ENCODE measurements around the gene CXXC5.

The CXXC5 gene

DNA sequence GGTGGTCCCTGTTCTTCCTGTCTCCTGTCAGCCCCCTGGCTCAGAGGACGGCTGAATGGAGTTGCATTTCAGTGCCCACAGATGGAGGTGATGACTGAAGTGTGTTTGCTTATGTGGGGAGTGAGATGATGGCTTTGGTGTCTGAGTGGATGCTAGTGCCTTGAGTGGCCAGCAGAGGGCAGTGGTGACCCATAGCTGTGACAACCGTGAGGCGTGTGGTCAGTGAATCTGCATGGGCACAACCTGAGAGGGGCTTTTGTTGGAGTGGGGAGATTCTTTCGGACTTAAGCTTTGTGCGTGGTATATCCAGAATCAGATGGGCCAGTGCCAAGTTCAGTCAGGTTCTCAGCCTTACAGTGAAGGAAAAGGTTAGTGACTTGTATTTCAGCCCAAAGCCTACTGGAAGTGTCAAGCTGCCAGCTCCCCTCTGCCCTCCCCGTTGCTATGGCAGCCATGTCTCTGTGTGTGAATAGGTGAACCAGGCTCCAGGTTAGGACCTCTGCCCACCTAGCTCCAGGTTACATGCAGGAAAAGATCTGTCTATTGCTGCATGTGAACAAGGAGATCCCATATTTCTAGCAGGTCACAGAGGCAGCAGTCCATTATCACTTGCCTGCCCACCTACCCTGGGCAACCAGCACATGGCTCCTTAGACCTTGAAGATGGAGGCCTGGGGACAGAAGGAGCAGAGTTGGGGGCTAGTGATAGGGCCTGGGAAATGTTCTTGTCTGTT lies 14.7 kb upstream of the CXXC5 start:
- DNase-seq (ENCODE audit: insufficient read length): no peak
- TF ChIP-seq TAF1 (IDR thresholded peaks at IDR 0.05; ENCODE audit: borderline replicate concordance, low read depth, low read length): no peak
- peak; percentile 43; the same call in 1 of the 2 replicates for TF ChIP-seq POLR2AphosphoS5 (IDR thresholded peaks at IDR 0.05; ENCODE audit: low read depth, low read length)
- FAIRE-seq: peak; percentile 96

DNA sequence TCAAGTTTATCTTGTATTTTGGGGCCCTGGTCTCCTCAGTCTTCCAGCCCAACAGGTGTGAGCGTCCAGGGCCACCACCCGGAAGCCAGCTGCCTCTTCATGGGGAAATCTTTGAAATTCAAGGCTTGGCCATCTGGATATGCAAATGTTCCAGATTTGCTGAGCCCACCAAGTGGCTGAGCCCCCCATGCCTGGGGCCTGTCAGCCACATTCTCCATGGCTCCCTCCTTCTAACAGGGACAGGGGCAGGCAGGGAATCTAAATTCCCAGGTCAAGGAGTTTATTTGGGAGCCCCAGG lies 14.2 kb upstream of the CXXC5 start:
- DNase-seq (ENCODE audit: insufficient read length) (no peak), FAIRE-seq (no peak)
- no peak for TF ChIP-seq TAF1 (IDR thresholded peaks at IDR 0.05; ENCODE audit: borderline replicate concordance, low read depth, low read length)
- no peak for TF ChIP-seq POLR2AphosphoS5 (IDR thresholded peaks at IDR 0.05; ENCODE audit: low read depth, low read length)
- TF ChIP-seq POLR2A (IDR thresholded peaks at IDR 0.05; ENCODE audit: low read depth, low read length): no peak

DNA sequence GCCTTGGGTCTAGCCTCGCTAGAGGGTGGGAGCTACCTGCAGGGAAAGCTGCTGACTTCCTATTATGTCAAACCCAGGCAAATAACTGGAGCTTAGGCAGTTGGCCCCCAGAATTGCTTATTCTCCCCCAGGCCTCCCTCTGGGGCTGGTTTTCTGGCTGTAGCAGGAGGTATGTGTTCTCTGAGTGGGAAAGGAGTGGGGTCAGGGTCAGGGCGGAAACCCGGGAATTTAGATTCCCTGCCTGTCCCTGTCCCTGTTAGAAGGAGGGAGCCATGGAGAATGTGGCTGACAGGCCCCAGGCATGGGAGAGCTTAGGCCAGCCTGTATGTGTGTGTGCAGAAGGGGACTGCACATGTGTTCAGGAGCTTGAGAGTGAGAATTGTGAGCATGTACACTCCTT lies 13.6 kb upstream of the CXXC5 start:
- DNase-seq (ENCODE audit: insufficient read length): no peak
- no peak for FAIRE-seq
- TF ChIP-seq TAF1 (IDR thresholded peaks at IDR 0.05; ENCODE audit: borderline replicate concordance, low read depth, low read length) (no peak), POLR2A (IDR thresholded peaks at IDR 0.05; ENCODE audit: low read depth, low read length) (no peak), POLR2AphosphoS5 (IDR thresholded peaks at IDR 0.05; ENCODE audit: low read depth, low read length) (no peak)

DNA sequence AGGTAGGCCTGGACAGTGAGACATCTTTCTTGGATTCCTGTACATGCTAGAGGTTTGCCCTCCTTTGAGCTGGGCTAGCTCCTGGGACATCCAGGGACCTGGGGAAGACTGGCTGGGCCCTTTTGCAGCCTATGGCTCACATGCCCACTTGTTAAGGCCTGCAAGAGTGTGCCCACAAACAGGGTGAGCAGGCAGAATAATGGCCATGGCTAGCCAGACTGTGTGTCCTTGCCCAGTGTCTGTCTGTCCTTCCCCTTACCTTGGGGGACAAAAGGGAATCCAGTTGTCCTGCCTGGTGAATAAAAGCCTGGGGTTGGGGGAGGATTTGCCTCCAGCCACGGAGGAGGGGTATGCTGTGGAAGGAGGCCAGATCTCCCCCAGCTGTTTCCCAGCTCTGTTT lies 13.0 kb upstream of the CXXC5 start:
- FAIRE-seq (no peak), DNase-seq (ENCODE audit: insufficient read length) (no peak)

DNA sequence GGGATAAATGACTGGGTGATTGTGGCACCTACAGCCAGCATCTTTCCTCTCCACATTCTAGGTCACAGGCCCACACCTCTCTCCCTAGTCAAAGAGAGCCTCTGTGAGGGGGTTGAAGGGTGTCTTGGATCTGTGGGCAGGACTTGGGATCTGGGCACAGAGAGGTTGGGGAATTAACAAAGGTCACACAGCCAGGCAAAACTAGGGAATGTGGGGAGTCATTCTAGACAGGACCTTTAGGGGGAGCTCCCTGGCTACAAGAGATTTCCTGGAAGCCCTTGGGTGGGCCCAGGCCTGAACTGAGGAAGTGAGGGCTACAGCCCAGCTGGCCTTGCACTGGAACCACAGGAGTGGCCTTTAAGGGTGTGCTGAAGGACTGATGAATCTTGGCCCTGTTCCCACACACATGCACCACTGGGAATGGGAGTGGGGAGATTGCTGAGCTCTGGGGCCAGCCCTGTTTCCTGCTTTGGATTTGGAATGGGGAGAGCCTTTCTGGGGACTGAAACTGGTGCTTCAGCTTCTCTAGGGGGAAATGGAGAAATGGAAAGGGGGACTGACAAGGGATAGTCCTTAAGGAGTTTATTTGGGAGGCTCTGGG lies 12.4 kb upstream of the CXXC5 start:
- DNase-seq (ENCODE audit: insufficient read length): no peak
- TF ChIP-seq POLR2AphosphoS5 (IDR thresholded peaks at IDR 0.05; ENCODE audit: low read depth, low read length) (no peak), TAF1 (IDR thresholded peaks at IDR 0.05; ENCODE audit: borderline replicate concordance, low read depth, low read length) (no peak), POLR2A (IDR thresholded peaks at IDR 0.05; ENCODE audit: low read depth, low read length) (no peak)
- no peak for FAIRE-seq

More for the DNA sequence above, 13.0 kb upstream of the CXXC5 start:
- TF ChIP-seq POLR2A (IDR thresholded peaks at IDR 0.05; ENCODE audit: low read depth, low read length) (no peak), TAF1 (IDR thresholded peaks at IDR 0.05; ENCODE audit: borderline replicate concordance, low read depth, low read length) (no peak), POLR2AphosphoS5 (IDR thresholded peaks at IDR 0.05; ENCODE audit: low read depth, low read length) (no peak)

DNA sequence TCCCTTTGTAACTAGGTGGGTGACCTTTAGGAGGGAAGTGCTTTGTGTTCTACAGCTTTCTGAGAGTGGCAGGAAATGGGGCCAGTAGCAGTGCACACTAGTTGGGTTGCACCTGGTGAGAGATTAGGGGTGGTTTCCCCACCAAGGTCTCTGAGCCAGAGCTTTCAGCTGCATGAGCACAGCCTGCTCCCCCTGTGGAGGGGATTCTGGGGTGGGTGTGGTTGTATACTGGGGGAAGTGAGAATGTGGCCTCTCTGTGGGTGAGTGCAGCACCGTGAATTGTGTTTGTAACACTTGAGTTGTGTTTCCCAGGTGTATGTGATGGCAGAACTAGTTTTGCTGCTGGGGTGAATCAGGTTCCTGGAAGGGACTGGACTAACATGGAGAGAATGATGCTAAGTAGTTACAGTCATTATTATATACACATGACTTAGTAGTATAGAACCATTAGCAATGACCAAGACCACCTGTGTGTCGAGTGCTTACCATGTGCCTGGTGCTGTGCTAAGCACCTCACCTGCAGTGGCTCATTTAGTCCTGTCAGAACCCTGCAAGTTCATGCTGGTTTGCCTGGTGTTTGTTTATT lies 11.8 kb upstream of the CXXC5 start:
- TF ChIP-seq TAF1 (IDR thresholded peaks at IDR 0.05; ENCODE audit: borderline replicate concordance, low read depth, low read length): no peak
- no peak; the same call in 1 of the 2 replicates for TF ChIP-seq POLR2AphosphoS5 (IDR thresholded peaks at IDR 0.05; ENCODE audit: low read depth, low read length)
- no peak for TF ChIP-seq POLR2A (IDR thresholded peaks at IDR 0.05; ENCODE audit: low read depth, low read length)
- FAIRE-seq: peak; percentile 86
- DNase-seq (ENCODE audit: insufficient read length): peak; percentile 76

DNA sequence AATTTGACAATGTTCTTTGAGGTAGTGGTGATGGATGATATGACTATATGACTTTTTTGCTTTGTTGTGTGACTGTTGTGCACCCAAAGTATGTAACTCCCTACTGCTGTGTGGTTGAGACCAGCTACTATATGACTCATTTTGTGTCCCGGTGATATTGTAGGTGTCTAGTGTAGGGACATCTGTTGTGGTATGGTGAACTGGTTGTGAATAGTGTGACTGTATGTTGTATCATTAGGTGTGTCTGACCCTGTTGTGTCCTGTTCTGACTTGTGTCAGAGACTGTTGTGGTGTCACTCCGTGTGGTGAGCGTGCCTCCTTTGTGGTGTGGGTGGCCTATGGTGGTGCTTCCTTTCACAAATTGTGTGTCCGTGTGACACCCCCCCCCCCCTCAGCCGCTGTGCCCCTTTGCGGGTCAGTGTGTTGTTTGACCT lies 11.2 kb upstream of the CXXC5 start:
- FAIRE-seq (peak; percentile 81), DNase-seq (ENCODE audit: insufficient read length) (no peak)
- TF ChIP-seq POLR2A (IDR thresholded peaks at IDR 0.05; ENCODE audit: low read depth, low read length) (0 out of 2 replicates have a peak, but pooled peaks have one; percentile 8), POLR2AphosphoS5 (IDR thresholded peaks at IDR 0.05; ENCODE audit: low read depth, low read length) (no peak), TAF1 (IDR thresholded peaks at IDR 0.05; ENCODE audit: borderline replicate concordance, low read depth, low read length) (no peak)

DNA sequence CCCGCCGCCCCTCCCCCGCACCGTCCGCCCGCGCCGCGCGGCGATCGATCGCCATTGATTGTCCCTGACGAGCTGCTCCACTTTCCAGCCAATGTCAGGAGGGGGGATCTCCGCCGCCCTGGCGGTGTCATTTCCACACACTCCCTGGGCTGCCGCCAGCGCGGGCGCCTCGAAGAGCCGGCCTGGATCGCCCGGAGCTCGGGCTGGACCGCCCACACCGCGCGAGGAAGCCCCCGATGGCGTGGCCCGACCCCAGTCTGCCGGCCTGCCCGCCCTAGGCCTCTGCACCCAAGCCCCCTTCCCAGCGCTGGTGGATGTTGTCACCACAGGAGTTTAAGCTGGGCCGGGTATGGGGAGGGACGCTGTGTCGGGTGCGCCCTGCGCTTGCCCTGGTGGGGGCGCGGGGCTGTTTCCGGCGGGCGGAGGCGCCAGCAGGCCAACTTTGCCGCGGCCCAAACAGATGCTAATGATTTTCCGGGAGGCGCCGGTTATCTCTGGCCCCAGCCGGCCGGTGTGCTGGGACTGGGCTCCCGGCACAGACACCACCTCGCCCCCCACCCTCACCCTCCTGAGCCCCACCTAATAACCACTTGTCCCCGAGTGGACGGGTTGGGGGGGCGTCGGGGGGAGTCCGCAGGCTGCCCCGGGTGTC lies 10.6 kb upstream of the CXXC5 start:
- TF ChIP-seq TAF1 (IDR thresholded peaks at IDR 0.05; ENCODE audit: borderline replicate concordance, low read depth, low read length) (no peak), POLR2AphosphoS5 (IDR thresholded peaks at IDR 0.05; ENCODE audit: low read depth, low read length) (no peak), POLR2A (IDR thresholded peaks at IDR 0.05; ENCODE audit: low read depth, low read length) (no peak; the same call in 1 of the 2 replicates)
- DNase-seq (ENCODE audit: insufficient read length) (peak; percentile 85), FAIRE-seq (peak; percentile 24)

DNA sequence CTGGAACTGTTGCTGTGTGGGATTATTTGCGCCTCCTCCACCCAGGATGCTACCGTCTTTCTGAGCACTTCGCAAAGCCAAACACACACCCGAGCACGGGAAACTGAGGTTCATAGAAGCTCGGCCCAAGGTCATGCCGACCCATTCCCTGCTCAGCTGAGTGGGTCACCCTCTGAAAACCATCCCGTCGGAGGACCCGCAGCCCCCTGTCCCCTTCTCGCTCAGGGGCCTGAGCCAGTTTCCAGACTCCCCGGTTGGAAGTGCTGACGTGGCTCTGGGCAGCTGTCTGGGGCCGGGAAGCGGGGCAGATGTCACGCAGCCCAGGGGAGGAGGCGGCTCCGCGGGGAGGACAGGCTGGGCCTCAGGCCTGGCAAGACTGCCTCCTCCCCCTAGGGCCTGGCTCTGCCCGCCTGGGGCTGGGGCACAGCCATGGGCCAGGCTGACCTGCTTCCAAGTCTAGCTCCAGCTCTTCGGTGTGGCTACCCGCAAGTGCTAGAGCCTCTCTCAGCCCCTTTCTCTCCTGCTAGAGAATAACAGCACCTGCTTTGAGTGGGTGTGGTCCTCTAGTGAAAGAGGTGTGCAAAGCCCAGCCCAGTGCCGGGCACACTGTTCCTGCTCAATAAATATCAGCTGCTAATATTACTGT lies 9.9 kb upstream of the CXXC5 start:
- DNase-seq (ENCODE audit: insufficient read length) (no peak), FAIRE-seq (peak; percentile 46)
- TF ChIP-seq TAF1 (IDR thresholded peaks at IDR 0.05; ENCODE audit: borderline replicate concordance, low read depth, low read length) (no peak), POLR2AphosphoS5 (IDR thresholded peaks at IDR 0.05; ENCODE audit: low read depth, low read length) (no peak), POLR2A (IDR thresholded peaks at IDR 0.05; ENCODE audit: low read depth, low read length) (no peak)

DNA sequence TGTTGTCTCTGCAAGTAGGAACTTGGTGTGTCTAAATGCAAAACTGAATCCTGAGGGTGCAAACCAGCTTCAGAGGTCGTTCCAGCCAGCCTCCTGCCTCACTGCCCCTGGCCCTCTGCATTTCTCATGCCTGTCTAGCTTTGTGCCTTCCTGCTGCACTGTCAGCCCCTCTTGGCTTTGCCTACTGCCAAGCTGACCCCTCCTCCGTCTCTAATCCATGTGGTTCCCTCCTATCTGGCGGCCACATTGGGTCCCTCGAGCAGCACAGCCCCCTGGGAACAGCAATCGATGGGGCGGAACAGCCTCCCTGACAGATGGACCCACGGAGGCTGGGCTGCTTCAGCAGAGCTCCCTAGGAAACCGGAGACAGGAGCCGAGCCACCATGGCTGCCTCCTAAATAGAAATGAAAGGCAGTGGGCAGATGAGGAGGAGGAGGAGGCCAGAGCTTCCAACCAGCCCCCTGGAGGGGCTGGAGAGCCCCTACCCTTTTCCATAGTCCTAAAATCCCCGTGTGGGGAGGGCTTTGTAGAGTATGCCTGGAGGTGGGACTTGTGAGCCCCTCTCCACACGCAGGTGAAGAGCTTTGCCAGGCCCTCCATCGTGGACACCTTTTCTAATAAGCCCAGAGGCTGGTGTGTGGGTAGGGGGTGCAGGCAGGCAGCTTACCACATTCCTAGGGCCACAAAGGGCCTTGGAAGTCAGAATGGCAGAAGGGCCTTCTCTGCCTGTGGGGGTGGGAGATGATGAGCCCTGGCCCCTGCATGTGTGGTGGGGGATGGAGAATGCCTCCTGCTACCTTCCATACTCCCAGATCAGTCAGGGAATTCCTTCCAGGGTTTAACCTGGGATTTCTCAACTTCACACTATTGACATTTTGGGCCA lies 9.2 kb upstream of the CXXC5 start:
- no peak for DNase-seq (ENCODE audit: insufficient read length)

More for the DNA sequence above, 9.2 kb upstream of the CXXC5 start:
- peak; percentile 14 for FAIRE-seq
- TF ChIP-seq POLR2A (IDR thresholded peaks at IDR 0.05; ENCODE audit: low read depth, low read length) (no peak), TAF1 (IDR thresholded peaks at IDR 0.05; ENCODE audit: borderline replicate concordance, low read depth, low read length) (no peak), POLR2AphosphoS5 (IDR thresholded peaks at IDR 0.05; ENCODE audit: low read depth, low read length) (no peak)

Data from GM12892 (cell line).